HG03457 (cell line): ENCODE data around the gene SRP72.
"Not testable (repeated sequence)": the region's sequence is repeated elsewhere in the genome, so short reads cannot be mapped to it uniquely, and the experiment has no call there.

Experiments
- ATAC-seq: cut with Tn5 transposase; IDR thresholded peaks from one replicate; pipeline ENCODE4 v1.9.1; 2021; ENCODE audit warnings: moderate number of reproducible peaks; ENCODE audit not compliant: unreplicated experiment

The SRP72 gene

GRCh38 chr4:56467284-56468096, at the start of gene SRP72:
TSS of gene SRP72 (plus strand) at chr4:56467617. CDS start at chr4:56467636, 19 bp downstream.
- ATAC-seq: peak; percentile 84

- no peak for ATAC-seq
These were observed 43.2 kb upstream of the SRP72 start for GRCh38 chr4:56424176-56424575.

DNA sequence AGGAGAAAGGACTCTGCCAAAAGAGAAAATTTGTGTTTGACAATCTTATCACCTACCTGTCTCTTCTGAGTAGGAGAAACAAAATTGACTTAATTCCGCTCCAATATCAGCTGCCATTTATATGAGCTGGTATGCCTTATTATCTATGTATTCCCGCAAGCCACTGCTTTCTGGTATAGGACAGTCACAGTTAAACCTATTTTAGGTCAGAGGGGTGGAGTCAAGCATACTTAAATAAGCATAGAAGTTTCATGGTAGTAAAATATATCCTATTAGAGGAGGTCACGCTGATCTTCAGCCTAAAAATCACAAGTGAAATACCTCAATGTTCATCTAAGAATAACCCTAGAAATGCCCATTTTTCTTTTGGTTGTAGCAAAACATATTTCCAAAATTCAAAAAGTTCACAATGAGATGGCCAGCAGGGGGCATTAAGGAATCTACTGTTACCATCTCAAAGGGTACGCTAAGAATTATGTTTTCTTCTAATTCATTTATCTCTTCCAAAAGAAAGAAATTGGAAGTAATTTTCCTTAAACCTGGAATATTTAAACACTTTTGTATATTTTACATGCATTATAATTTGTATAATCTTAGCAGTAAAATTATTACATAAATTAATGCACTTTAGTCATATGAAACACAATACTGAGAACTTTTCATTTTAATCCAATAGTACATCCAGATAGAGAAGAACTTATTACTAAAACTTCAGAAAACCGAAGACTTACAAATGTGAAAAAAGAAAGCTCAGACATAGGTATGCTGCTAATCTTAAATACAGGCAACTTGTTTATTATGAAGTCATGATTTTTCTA, 42.5 kb upstream of the SRP72 start:
- no peak for ATAC-seq

DNA sequence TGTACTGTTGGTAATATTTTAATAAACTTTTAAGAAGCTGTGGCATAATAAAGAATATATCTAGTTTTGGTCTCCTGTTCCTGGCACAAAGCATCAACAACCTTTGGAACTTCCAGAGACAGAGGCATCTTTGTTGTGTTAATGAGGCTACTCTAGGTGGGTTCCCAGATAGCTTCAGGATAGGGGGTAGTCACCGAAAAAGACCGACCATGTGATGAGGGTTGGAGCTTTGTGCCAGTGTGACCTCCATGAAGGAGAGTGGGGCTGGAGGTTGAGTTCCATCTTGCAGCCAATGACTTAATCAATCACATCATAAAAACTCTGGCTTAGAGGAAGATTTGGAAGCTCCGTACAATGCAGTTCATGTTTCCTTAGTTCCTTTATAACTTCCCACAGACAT, 41.9 kb upstream of the SRP72 start:
- ATAC-seq: no peak

- ATAC-seq: no peak
These were observed 41.1 kb upstream of the SRP72 start for GRCh38 chr4:56426273-56426672.

DNA sequence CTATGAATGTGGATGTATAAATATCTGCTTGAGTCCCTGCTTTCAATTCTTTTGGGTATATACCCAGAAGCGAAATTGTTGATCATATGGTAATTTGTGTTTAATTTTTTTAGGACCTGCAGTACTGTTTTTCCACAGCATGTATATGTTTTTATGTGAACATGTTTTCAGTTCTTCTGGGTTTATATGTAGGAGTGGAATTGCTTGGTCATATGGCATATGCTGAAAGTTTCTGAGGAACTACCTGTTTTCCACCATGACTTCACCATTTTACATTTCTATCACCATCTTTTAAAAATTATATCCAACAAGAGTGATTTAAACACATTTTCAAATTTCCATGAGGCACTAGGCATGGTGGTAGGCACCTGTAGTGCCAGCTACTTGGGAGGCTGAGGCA, 40.2 kb upstream of the SRP72 start:
- no peak for ATAC-seq

GRCh38 chr4:56430203-56430602, 37.2 kb upstream of the SRP72 start:
- ATAC-seq: no peak

DNA sequence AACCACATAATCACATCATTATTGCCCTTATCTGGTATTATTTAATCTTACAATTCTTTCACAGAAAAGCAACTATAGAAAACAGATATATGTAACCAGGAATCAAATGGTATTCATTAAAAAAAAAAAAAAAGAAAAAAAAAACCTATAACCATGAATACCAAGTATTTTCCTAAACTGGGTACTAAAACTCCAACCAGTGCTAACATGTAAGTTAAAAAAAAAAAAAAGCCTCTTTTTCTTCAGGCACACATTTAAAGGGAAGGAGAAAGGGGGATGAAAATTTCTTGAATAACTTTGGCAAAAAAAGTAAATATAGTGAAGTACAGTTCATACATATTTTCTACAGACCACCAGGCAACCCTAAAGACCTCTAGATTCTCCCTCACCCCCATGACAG, 34.1 kb upstream of the SRP72 start:
- ATAC-seq: no peak

DNA sequence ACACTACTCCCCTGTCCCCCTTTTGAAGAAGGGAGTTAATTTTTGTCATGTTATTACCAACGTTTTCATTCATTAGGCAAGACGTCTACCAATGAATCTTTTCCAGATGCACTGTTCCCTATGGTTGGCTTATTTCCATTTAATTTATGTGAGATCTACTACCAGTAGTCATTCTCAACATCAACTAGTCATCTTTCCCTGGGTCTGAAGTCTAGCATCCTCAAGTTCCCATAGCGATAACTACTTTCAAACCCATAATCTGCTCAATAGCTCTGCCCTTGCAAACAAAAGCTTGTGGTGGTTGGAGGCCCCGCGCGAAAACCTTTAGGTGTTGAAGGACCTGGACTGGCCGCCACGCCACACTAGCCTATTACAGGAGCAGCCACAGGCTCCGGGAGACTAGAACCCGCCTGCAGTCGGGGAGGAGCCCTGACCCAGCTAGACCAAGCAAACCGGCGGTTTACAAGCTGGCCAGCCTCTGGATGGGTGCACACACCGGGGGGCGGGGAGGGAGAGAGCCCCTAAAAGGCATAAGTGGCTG, 32.7 kb upstream of the SRP72 start:
- peak; percentile 12 for ATAC-seq

GRCh38 chr4:56435140-56435926, 32.1 kb upstream of the SRP72 start, which contains the start of gene PPAT:
TSS of gene PPAT (minus strand) at chr4:56435615. CDS start at chr4:56435477, 138 bp downstream.
- peak; percentile 67 for ATAC-seq

DNA sequence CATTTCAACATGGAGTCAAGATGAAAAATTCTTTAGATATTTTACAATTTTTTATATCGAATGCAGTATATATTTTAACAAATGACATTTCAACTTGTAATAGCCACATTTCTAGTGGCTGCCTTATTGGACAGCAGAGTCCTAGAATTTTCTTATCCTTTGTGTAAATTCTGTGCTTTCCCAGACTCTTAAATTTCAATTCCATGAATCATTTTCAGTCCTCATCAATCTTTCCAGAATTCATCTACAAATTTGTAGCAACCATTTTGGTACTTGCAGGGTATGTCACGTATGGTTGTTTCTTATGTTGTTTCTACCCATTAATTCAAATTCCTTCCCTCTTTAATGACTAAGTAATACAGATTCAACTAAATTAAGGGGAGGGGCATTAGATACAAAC, 28.7 kb upstream of the SRP72 start:
- no peak for ATAC-seq

DNA sequence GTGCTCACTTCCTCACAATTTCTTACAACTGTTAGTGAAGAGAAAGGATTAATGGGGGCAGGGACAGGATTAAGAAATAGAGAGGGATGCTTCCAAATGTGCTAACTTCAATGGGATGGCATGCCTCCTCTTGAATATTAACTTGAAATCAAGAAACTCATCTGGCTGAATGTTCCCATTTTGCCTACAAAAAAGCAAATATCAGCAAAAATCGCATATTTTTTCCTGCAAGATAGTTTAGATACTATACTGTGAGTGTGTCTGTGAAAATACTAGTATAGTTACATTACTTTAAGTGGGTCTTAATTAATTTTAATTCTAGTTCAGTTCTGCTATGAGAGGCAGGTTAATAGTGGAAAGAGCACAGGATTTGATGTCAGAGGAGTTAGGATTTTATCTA, 26.4 kb upstream of the SRP72 start:
- ATAC-seq: no peak

- ATAC-seq: no peak
These were observed 22.7 kb upstream of the SRP72 start for GRCh38 chr4:56444719-56445118.

- no peak for ATAC-seq
These were observed 21.7 kb upstream of the SRP72 start for GRCh38 chr4:56445699-56446098.

GRCh38 chr4:56448301-56448700, 19.1 kb upstream of the SRP72 start:
- no peak for ATAC-seq

DNA sequence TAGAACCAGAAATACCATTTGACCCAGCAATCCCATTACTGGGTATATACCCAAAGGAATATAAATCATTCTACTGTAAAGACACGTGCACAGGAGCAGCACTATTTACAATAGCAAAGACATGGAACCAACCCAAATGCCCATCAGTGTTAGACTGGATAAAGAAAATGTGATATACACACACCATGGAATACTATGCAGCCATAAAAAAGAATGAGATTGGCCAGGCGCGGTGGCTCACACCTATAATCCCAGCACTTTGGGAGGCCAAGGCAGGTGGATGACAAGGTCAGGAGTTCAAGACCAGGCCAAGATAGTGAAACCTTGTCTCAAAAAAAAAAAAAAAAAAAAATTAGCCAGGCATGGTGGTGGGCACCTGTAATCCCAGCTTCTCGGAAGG, 17.9 kb upstream of the SRP72 start:
- ATAC-seq: not testable (repeated sequence)

DNA sequence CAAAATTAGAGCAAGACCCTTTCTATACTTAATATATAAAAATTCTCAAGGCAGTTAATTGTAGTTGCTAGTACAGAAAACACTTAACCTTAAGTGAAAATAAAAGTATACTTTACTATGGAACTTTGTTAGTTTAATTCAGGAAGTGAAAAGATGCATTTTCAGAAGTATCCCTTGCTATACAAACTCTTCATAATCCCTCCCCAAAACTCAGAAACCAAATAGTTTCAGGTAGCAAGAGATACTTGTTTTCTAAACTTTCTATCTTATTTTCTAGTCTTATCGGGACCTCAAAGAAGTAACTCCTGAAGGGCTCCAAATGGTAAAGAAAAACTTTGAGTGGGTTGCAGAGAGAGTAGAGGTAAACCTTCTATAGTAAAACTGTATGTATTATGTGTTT, 17.1 kb upstream of the SRP72 start:
- ATAC-seq: no peak

DNA sequence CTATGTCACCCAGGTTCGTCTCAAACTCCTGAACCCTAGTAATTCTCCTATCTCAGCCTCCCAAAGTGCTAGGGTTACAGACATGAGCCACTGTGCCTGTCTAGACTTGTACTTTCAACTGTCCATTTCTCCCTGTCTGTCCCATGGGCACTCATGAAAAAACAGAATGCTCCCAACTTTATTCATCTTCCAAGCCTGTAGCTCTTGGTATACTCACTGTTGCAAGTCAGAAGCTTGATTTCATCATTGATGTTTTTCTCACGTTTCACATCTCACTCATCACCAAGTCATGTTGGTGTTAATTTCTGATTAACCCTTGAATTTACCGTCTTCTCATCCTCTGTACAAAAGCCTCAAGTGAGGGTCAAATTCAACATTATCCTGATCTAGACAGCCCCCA, 7.3 kb upstream of the SRP72 start:
- ATAC-seq: no peak

DNA sequence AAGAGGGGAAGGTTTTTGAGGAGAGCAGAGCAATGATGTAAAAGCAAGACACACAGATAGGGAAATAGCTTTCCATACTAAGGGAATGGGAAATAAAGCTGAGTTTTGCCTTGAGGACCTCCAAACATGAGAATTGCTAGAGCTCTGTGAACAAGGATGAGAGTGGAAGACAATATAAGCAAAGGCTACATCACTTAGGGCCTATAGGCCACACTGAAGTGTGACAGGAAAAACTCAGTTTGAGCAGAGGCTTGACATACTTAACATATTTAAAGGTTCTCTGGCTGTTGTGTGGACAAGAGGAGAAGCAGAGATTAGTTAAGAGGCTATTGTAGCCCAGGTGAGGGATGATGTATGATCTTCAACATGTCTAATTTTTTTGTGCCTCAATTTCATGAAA, 5.3 kb upstream of the SRP72 start:
- ATAC-seq: no peak

DNA sequence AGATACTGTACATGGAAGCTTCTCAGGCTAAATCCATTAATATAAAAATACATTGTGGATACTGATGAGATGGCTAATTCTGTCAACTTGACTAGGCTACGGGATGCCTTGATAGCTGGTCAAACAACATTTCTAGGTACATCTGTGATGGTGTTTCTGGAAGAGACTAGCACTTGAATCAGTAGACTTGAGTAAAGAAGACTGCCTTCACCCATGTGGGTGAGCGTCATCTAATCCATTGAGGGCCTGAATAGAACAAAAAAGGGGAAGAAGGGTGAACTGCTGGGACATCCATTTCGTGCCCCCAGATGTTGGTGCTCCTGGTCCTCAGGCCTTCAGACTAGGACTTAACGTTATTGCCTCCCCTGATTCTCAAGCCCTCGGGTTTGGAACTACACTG, 3.7 kb upstream of the SRP72 start:
- ATAC-seq: no peak

DNA sequence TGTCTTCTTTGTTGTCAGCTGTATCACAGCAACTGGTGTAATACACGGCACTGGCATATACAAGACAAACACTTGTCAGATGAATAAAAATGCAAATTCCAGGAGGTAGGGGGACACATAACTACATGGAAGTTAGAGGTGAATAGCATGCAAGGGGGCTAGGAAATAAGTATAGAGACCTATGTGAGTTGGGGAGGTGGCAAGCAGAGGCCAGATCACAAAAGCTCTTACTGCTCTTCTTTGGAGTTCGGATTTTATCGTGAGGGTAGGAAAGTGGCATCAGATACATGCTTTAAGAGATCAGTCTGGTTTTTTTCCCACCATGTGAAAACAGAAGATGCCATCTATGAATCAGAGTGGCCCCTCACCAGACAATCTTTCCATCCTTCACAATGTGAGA, 2.8 kb upstream of the SRP72 start:
- ATAC-seq: no peak
